Hippocampal formation (tissue), 2 donors: Measurements from ENCODE around the gene RAB18.
"Not testable (repeated sequence)": the region's sequence is repeated elsewhere in the genome, so short reads cannot be mapped to it uniquely, and the experiment has no call there.

ENCODE experiments used
- DNase-seq, 2 donors: peaks; one replicate each; lab custom pipeline; 2025; lab: John Stamatoyannopoulos, UW

The RAB18 gene

GRCh38 chr10:27504007-27504807 lies at the start of gene RAB18:
RAB18 (plus strand) TSS chr10:27504304; CDS start chr10:27504370, 66 bp downstream.
- DNase-seq = peak; percentile 87 to 93

DNA sequence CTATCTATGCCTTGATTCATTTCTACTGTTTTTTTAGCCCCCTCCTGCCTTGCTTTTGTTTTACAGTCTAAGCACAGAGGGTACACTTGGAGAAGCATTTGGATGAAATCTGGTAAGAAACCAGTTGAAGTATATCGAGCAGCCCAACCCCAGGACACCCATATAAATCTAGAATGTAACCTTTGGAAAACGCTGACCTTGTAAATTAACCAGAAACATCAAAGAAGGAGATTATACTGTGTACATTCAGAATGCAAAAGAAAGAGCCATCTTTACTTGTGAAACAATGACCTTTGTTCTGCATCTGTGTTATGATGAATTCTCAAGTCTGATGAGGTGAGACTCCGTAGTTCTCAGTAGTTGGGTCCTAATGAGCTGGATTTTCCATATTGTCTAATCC lies 49.3 kb upstream of the RAB18 start:
- no peak for DNase-seq

- peak in 1 of 2 donors; percentile 21 for DNase-seq
These were observed 46.7 kb upstream of the RAB18 start for GRCh38 chr10:27457261-27457945.

- DNase-seq = no peak
These were observed 46.1 kb upstream of the RAB18 start for GRCh38 chr10:27457966-27458365.

GRCh38 chr10:27461312-27461711 lies 42.8 kb upstream of the RAB18 start:
- DNase-seq = no peak

GRCh38 chr10:27463961-27464360 lies 40.1 kb upstream of the RAB18 start:
- no peak for DNase-seq

DNA sequence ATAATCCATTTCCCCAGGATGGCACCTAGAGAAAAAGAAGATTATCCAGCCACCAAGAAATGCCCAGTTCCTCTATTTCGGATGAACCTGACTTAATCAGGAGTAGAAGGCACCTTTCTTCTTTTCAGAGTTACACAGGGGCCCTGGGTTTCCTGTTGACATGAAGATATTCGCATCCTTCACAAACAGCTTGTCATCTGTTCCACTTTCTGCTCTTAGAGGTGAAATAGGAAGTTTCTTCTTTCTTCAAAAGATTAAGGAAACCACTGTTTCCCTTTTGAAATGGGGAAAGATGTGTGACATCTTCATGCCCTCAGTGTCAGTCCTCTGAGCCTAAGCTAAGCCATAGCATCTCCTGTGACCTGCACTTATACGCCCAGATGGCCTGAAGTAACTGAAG lies 39.1 kb upstream of the RAB18 start:
- DNase-seq = no peak

DNA sequence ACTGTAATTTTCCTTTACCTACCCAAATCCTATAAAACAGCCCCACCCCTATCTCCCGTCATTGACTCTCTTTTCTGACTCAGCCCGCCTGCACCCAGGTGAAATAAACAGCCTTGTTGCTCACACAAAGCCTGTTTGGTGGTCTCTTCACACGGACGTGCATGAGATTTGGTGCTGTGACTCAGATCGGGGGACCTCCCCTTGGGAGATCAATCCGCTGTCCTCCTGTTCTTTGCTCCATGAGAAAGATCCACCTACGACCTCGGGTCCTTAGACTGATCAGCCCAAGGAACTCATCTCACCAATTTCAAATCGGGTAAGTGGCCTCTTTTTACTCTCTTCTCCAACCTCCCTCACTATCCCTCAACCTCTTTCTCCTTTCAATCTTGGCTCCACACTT lies 38.5 kb upstream of the RAB18 start:
- not testable (repeated sequence) for DNase-seq

DNA sequence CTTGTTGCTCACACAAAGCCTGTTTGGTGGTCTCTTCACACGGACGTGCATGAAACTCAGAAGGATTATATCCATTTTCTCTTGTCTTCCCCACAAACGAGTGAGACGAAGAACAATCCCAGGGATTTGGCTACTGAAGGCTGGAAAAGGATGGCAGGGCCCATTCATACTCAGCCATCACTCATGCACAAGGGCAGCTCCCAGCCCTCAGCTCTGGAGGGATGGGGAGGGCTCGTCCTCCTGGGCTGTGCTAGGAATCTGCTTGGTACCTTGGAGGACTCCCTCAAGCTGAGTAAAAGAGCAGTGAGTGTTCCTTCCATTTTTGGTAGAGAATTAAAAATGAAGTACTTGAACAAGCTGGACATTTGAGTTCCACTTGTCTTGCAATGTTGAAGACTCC lies 33.2 kb upstream of the RAB18 start:
- DNase-seq = no peak

DNA sequence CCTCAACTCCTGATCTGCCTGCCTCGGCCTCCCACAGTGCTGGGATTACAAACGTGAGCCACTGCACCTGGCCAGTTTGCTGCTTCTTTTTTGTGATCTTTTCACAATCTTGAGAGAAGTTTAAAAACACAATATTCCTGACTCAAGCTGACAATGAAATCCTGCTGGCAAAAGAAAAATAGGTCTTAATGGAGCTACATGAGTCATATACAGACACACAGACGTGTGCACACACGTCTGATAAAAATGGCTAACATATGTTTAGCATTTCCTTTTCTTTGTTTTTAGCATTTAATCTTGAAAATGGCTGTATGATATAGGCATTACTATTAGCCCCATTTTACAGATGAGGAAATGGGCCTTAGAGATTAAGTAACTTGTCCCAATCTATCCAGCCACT lies 29.4 kb upstream of the RAB18 start:
- no peak for DNase-seq

DNA sequence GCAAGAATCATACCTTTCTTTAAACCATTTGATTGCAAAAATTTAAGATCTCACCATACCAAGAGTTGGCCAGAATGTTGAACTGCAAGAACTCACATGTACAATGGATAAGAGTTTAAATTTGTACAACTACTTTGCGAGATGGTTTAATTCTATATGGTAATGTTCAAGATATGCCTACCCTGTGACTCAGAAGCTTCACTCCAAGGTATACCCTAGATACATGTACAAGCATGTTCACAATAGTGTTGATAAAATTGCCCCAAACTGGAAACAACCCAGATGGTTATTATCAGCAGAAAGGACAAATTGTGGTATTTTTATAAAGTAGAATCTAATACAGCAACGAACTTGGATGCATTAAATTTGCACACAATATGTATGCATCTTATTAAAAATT lies 25.1 kb upstream of the RAB18 start:
- DNase-seq = no peak

- no peak for DNase-seq
These were observed 22.6 kb upstream of the RAB18 start for GRCh38 chr10:27481486-27481885.

DNA sequence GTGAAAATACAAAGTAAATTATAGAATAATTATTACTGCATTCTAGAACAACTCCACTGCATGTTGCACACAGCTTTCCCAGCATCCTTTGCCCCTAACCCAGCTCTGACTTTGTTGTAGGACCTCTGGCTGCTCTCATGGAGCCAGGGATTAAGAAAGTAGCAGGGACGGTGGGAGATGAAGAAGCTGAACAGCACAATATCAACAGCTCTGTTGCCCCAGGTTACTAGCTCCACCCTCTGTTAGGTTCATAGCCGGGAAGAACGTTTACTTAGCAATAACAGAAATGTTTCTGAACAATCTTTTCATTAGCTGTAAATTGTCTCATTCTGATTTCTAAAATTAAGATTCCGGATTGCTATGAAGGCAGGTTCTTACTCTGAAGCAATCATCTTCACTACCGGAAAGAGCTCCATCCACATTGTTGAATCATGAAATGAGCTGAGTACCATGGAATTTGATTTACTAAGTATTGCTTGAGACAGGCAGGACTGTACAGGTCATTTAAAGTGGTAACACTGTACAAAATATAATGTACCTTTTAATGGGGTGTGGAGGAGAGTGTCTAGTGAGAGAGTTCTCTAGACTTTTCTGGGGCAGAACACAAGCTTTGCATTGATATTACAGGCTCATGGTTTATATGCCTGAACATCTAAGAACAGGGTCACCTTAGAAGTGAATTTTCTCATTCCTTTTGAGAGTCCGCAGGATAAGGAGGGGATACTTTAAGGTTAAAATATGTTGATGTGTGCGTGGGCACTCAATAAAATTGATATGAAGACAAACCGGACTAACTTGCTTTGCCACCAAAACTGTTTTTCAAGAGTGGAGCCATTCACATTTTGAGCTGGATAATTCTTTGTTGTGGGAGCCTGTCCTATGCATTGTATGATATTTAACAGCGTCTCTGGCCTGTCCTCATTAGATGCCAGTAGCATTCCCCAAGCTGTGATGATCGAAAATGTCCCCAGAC lies 20.8 kb upstream of the RAB18 start:
- no peak for DNase-seq

DNA sequence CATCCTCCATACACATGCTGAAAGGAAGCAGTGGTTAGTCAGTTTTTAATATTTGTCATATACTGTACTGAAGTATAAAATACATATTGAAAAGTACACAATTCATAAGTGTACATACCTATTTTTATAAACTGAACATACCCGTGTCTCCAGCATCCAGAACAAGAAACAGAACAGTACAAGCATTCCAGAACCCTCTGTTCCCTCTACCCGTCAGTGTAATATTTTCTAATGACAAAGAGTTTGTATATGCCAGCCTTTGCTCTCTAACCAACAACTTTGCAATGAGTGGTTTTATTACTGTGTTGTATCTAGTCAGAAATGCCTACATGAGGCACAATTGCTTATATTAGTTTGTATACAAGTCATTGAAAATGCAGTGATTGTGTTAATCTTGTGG lies 18.7 kb upstream of the RAB18 start:
- no peak for DNase-seq

DNA sequence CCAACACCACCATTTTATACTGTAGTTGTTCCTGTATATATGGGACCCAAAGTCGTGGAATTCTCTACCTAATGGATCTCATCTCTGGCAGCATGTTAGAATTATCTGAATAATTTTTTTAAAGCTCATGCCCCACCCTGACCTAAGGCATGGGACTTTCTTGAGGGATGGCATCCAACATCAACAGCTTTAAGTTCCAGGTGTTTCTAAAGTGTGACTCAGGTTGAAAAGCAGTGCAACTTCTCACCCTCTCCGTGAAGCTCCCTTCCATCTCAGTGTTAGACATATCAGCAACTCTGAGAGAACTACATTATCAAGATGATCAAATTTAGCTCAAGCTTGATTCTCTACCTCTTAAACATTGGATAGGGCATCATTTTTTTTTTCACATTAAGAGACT lies 18.1 kb upstream of the RAB18 start:
- no peak for DNase-seq

- no peak for DNase-seq
These were observed 13.3 kb upstream of the RAB18 start for GRCh38 chr10:27490807-27491206.

- no peak for DNase-seq
These were observed 9.8 kb upstream of the RAB18 start for GRCh38 chr10:27494116-27494805.

DNA sequence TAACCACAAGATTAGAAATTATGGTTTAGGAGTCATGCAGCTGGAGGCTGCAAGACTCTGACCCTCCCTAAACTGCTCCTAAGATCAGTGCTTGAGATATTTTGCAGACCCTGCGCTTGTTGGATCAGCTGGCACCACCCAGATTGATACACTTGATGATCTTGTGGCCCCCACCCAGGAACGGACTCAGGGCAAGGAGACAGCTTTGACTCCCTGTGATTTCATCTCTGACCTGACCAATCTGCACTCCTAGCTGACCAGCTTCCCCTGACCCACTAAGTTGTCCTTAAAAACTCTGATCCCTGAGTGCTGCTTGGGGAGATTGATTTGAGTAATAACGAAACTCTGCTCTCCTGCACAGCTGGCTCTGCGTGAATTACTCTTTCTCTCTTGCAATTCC lies 8.0 kb upstream of the RAB18 start:
- DNase-seq = no peak

GRCh38 chr10:27500096-27500495 lies 4.0 kb upstream of the RAB18 start:
- DNase-seq = no peak

DNA sequence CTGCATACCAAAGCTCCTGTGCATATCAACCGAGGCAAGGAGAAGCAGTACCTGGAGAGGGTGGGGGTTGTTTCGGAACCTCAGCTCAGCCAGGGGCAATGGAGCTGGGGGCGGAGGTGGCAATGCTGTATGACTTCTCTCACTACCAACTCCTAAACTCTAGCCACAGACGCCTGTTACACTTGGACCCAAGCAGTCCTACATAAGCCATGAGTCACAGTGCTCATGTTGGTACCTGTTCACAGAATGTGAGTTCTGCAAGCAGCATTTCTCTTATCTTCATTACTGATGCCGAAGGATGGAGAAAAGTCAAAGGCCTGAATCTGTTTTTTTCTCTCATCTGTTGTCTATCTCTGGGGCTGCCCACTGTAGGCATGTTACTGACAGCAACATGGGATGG lies 3.2 kb upstream of the RAB18 start:
- no peak for DNase-seq

DNA sequence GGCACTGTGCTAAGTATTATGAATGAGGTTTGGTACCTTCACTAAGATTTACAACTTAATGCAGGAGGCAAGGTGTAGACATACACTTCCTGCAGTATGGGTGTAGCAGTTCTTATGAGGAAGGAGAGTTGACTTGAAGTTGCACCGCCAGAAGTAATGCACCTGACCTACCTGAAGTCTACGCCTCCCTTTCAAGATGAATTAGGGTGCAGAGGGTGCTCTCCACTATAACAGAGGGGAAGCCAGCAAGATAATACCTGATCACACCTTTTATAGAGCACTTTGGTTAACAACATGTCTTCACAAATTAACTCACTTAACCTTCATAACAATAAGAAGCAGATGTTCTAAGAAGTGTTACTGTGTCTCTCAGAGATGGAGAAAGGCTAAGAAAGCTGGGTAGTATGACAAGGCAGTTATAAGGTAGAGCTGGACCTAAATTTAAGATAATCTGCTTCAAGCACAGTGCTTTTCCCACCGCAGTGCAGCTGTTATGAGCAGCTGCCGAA lies 552 bp upstream of the RAB18 start:
- no peak for DNase-seq
